Tibial nerve (tissue), 3 donors: Measurements from ENCODE around the gene BCO1.

Source experiments
- POLR2A ChIP-seq, 2 donors: fragments of 450-650 bp; IDR thresholded peaks; one replicate each; pipeline ENCODE4 v1.6.1; 2017; ENCODE audit warnings: antibody characterized with exemption in 2 of 2, mild to moderate bottlenecking in 2 of 2, moderate library complexity in 2 of 2
- TF ChIP-seq, protein P1 (sequence below), 5 experiments: fragments of 200-600 bp in 3 of 5; fragments of 450-650 bp in 2 of 5; sonication (generic) in 3 of 5; IDR thresholded peaks; one replicate each; pipeline ENCODE4 v1.5.1; 2016 to 2019; ENCODE audit warnings: antibody characterized with exemption in 5 of 5, mild to moderate bottlenecking in 3 of 5, moderate library complexity in 2 of 5

DNA sequence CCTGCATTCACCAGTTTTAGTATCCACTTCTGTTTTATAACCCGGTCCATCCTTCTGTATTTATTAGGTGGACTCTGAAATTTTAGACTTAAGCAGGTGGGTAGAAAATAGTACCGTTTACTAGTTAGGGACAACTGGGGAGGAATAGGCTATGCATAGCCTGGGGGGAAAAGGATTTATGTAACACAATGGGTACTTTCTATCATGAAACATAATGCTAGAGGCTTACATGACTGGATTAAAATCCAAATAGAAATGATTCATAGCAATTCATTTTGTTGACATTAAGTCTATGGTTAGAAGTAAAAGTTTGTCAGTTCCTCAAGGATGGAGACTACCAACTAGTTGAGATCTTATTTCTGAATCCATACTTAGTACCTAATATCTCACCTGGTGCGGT is 94.9 kb downstream of the BCO1 start:
- no peak for TF ChIP-seq POLR2A (IDR thresholded peaks at IDR 0.05)
- TF ChIP-seq, protein P1, sequence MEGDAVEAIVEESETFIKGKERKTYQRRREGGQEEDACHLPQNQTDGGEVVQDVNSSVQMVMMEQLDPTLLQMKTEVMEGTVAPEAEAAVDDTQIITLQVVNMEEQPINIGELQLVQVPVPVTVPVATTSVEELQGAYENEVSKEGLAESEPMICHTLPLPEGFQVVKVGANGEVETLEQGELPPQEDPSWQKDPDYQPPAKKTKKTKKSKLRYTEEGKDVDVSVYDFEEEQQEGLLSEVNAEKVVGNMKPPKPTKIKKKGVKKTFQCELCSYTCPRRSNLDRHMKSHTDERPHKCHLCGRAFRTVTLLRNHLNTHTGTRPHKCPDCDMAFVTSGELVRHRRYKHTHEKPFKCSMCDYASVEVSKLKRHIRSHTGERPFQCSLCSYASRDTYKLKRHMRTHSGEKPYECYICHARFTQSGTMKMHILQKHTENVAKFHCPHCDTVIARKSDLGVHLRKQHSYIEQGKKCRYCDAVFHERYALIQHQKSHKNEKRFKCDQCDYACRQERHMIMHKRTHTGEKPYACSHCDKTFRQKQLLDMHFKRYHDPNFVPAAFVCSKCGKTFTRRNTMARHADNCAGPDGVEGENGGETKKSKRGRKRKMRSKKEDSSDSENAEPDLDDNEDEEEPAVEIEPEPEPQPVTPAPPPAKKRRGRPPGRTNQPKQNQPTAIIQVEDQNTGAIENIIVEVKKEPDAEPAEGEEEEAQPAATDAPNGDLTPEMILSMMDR (IDR thresholded peaks at IDR 0.05), result no peak
